Keratinocyte (primary cell): Measurements from ENCODE around the gene SLC6A16. TPM values are rescaled to one million over a fixed set of nuclear protein-coding genes. Genes with fewer than 3 reads are reported as not detected.

Experiments used
- DNase-seq: peaks from one replicate; pipeline ENCODE4 v3.0.0-alpha.2; 2011; ENCODE audit warnings: low read depth, missing footprints, low spot score
- FAIRE-seq: peaks from 2 replicates; lab custom pipeline; 2011; peaks lifted over from hg19 to GRCh38; lab: Jason Lieb, UNC
- H2AFZ ChIP-seq: 2 replicates; pipeline ENCODE4 v1.6.0; 2012; ENCODE audit warnings: low read length, control low read depth, inconsistent platforms; ENCODE audit not compliant: control insufficient read depth
- H3K27ac ChIP-seq: 2 replicates; pipeline ENCODE4 v1.5.1; 2011; ENCODE audit warnings: low read length; ENCODE audit not compliant: control insufficient read depth, insufficient read depth
- H3K27me3 ChIP-seq: 3 replicates; pipeline ENCODE4 v1.6.0; 2011; ENCODE audit warnings: low read length; ENCODE audit not compliant: control insufficient read depth, insufficient read depth; ENCODE audit errors: extremely low read depth
- H3K36me3 ChIP-seq, 2 experiments: 2 replicates in 1 of 2; 3 replicates in 1 of 2; pipeline ENCODE4 v1.5.1; 2011; ENCODE audit warnings: low read length in 2 of 2, mild to moderate bottlenecking in 1 of 2; ENCODE audit not compliant: control insufficient read depth in 2 of 2, insufficient read depth in 2 of 2; ENCODE audit errors: extremely low read depth in 1 of 2
- H3K4me1 ChIP-seq: 3 replicates; pipeline ENCODE4 v1.5.1; 2011; ENCODE audit warnings: low read length; ENCODE audit not compliant: control insufficient read depth, insufficient read depth; ENCODE audit errors: extremely low read depth
- H3K4me2 ChIP-seq: 3 replicates; pipeline ENCODE4 v1.6.0; 2011; ENCODE audit warnings: low read depth, low read length; ENCODE audit not compliant: control insufficient read depth, insufficient read depth; ENCODE audit errors: extremely low read depth
- H3K4me3 ChIP-seq, 3 experiments: fragments of 200-600 bp in 1 of 3; sonication (generic) in 1 of 3; 2 replicates in 2 of 3; 3 replicates in 1 of 3; pipeline ENCODE4 v1.5.1; 2011 to 2016; ENCODE audit warnings: low read length in 3 of 3, mild to moderate bottlenecking in 3 of 3, control low read depth in 2 of 3, inconsistent platforms in 1 of 3, low read depth in 1 of 3, mixed read lengths in 1 of 3, mixed run types in 1 of 3, moderate library complexity in 1 of 3; ENCODE audit not compliant: control insufficient read depth in 2 of 3, insufficient read depth in 2 of 3; ENCODE audit errors: extremely low read depth in 1 of 3
- H3K79me2 ChIP-seq: 2 replicates; pipeline ENCODE4 v1.6.0; 2012; ENCODE audit warnings: low read length; ENCODE audit not compliant: control insufficient read depth, insufficient read depth
- H3K9ac ChIP-seq: 3 replicates; pipeline ENCODE4 v1.6.0; 2011; ENCODE audit warnings: low read length; ENCODE audit not compliant: control insufficient read depth, insufficient read depth; ENCODE audit errors: extremely low read depth
- H3K9me1 ChIP-seq: 3 replicates; pipeline ENCODE4 v1.6.0; 2011; ENCODE audit warnings: low read length; ENCODE audit not compliant: control insufficient read depth, insufficient read depth; ENCODE audit errors: extremely low read depth
- H3K9me3 ChIP-seq: 2 replicates; pipeline ENCODE4 v1.5.1; 2012; ENCODE audit warnings: low read depth, low read length; ENCODE audit not compliant: control insufficient read depth
- H4K20me1 ChIP-seq: 3 replicates; pipeline ENCODE4 v1.6.0; 2011; ENCODE audit warnings: low read length; ENCODE audit not compliant: control insufficient read depth, insufficient read depth; ENCODE audit errors: extremely low read depth
- CTCF ChIP-seq, 3 experiments: IDR thresholded peaks in 1 of 3; conservative IDR thresholded peaks in 1 of 3; optimal IDR thresholded peaks in 1 of 3; 2 replicates in 2 of 3; 3 replicates in 1 of 3; pipeline versions ENCODE3 to v1.5.1; 2011; ENCODE audit warnings: low read length in 3 of 3, mild to moderate bottlenecking in 3 of 3, moderate library complexity in 2 of 3, control low read depth in 1 of 3, inconsistent platforms in 1 of 3; ENCODE audit not compliant: insufficient read depth in 2 of 3; ENCODE audit errors: extremely low read depth in 1 of 3
- EZH2 ChIP-seq: IDR thresholded peaks from one replicate; pipeline ENCODE4 v1.6.1; 2012; ENCODE audit warnings: inconsistent platforms, mild to moderate bottlenecking, low read length, moderate library complexity
- dilution Hi-C: fragments of 300-500 bp; cut with MboI; formaldehyde crosslinking; loops from one replicate; pipeline ENCODE4 v1.7.0; 2020; ENCODE audit warnings: low sequenced_read_pairs; ENCODE audit not compliant: extremely low pct_ligation_motif_present
- polyA plus RNA-seq, 5 experiments: library from polyadenylated mRNA; depleted of rRNA in 3 of 5; stranded (reverse) in 3 of 5; stranded (forward) in 1 of 5; unstranded in 1 of 5; fragments of >200 nt; gene quantifications; 1 replicate in 1 of 5; 2 replicates in 3 of 5; 3 replicates in 1 of 5; pipeline versions ENCODE4 v1.2.1 to v1.2.3, GENCODE V29; 2011 to 2012; ENCODE audit warnings: missing spikeins in 2 of 5, low read depth in 1 of 5, low replicate concordance in 1 of 5

The SLC6A16 gene
- polyA plus RNA-seq, 1 donor (not counting 4 experiments of a cell fraction or from before 2014, with no cell fraction given), result not detected

- TF ChIP-seq CTCF (optimal IDR thresholded peaks at IDR 0.05 in 1 of 3, IDR thresholded peaks at IDR 0.05 in 1 of 3, conservative IDR thresholded peaks at IDR 0.05 in 1 of 3; ENCODE audit: extremely low read depth in 1 of 3, insufficient read depth in 2 of 3, low read length in 3 of 3) (no peak), EZH2 (no peak)
- no peaks in the 10 kb centered on the region for H4K20me1 ChIP-seq
- no peaks in the 10 kb centered on the region for H3K4me1 ChIP-seq
- H2AFZ ChIP-seq, result no peak overlapping the region
- H3K79me2 ChIP-seq, result no peaks in the 10 kb centered on the region
- no peak overlapping the region for H3K27ac ChIP-seq
- no peaks in the 10 kb centered on the region for H3K27me3 ChIP-seq
- peaks cover 6 to 12% of the 10 kb centered on the region in 2 experiments for H3K36me3 ChIP-seq
- FAIRE-seq (no peak), DNase-seq (no peak)
- H3K9ac ChIP-seq, result no peak overlapping the region
- H3K4me2 ChIP-seq, result no peak overlapping the region
- H3K9me3 ChIP-seq, result no peaks in the 10 kb centered on the region
- no peak overlapping the region for H3K4me3 ChIP-seq
- H3K9me1 ChIP-seq, result no peaks in the 10 kb centered on the region
- dilution Hi-C loops, result no loop called here
Observed at GRCh38 chr19:49344505-49345423, 19.8 kb upstream of the SLC6A16 start.

DNA sequence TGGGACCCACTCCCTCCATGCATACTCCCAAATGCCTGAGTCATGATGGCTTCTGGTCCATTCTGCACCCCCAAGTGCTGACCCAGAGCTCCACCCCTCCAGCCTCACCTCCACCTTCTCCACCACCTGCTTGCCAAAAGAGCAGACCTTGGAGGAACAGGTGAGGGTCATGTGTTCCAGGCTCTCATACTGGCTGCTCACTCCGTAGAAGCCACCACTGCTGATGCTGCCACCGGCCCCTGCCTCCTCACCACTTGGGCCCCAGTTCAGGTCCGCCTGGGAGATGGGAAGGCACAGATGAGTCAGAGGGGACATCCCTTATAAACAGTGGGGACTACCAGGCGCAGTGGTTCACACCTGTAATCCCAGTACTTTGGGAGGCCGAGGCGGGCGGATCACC is 18.1 kb upstream of the SLC6A16 start:
- H3K27me3 ChIP-seq, result peaks cover 6% of the 10 kb centered on the region
- dilution Hi-C loops, result no loop called here
- peaks cover 3% of the 10 kb centered on the region for H3K4me1 ChIP-seq
- FAIRE-seq (no peak), DNase-seq (no peak)
- no peaks in the 10 kb centered on the region for H3K9me3 ChIP-seq
- no peak overlapping the region for H3K4me3 ChIP-seq
- H3K79me2 ChIP-seq, result no peaks in the 10 kb centered on the region
- no peaks in the 10 kb centered on the region for H4K20me1 ChIP-seq
- H3K9ac ChIP-seq, result no peak overlapping the region
- H3K36me3 ChIP-seq, result peaks cover 6 to 12% of the 10 kb centered on the region in 2 experiments
- H2AFZ ChIP-seq, result no peak overlapping the region
- no peaks in the 10 kb centered on the region for H3K9me1 ChIP-seq
- no peak overlapping the region for H3K27ac ChIP-seq
- TF ChIP-seq EZH2 (no peak), CTCF (optimal IDR thresholded peaks at IDR 0.05 in 1 of 3, IDR thresholded peaks at IDR 0.05 in 1 of 3, conservative IDR thresholded peaks at IDR 0.05 in 1 of 3; ENCODE audit: extremely low read depth in 1 of 3, insufficient read depth in 2 of 3, low read length in 3 of 3) (no peak)
- H3K4me2 ChIP-seq, result no peak overlapping the region
